GM19467 (cell line): ENCODE data around the gene IL2RA.
"Not testable (repeated sequence)": the region's sequence is repeated elsewhere in the genome, so short reads cannot be mapped to it uniquely, and the experiment has no call there.

Experiments
- ATAC-seq: cut with Tn5 transposase; IDR thresholded peaks from one replicate; pipeline ENCODE4 v1.9.1; 2021; ENCODE audit warnings: mild to moderate bottlenecking, moderate library complexity; ENCODE audit not compliant: unreplicated experiment

IL2RA gene

DNA sequence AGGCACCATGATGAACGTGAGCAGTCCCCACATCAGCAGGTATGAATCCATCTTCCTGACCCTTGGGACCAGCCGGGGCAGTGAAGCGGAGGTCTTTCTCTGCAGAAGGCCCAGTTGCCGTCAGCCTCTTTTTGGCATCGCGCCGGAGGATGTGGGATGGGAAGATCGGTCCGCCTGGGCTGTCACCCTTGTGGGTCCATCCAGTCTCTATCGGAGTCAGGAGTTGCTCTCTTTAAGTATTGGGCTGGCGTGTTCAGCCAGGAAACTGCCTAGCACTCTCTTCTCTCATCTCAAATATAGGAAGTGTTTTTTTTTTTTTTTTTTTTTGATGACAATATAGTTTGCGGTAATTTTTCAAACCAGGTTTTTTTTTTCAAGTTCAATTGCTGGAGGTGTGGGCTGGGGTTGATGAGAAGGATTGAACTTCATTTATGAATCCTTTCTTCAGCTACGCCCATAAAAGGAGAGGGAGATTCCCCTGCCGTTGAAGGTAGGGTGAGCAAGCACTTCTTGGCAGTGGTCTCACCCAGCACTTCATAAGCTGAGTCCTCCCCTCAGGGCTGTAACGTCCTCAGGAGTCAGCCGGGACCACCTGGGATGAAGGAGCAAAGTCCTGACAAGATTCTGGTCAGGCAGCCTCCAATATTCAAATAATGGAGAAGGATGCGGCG, at the start of gene IL2RA:
Gene IL2RA (minus strand): TSS at position 267 of the 671 bp plus-strand sequence. CDS start 216 bp downstream, at position 51.
- ATAC-seq = no peak

DNA sequence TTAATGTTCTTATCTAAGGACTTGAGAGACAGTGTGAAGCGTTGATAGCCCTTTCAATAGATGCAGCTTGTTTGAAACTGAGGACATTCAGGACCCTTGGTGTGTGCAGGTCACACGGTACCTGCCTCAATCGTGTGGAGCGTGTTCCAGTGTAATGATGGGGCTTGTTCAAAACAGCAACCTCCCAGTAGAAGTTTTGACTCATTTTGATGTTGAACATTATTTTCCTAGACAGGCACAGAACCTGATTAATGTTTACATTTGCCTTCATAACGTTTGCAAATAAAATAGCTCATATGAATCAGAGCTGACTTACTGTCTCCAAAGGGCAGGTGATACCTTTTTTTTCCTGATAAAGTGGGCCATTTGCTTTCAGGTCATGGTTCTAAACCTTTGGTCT, 48.0 kb upstream of the IL2RA start:
- no peak for ATAC-seq

GRCh38 chr10:6109444-6109775, 47.2 kb upstream of the IL2RA start:
- no peak for ATAC-seq

DNA sequence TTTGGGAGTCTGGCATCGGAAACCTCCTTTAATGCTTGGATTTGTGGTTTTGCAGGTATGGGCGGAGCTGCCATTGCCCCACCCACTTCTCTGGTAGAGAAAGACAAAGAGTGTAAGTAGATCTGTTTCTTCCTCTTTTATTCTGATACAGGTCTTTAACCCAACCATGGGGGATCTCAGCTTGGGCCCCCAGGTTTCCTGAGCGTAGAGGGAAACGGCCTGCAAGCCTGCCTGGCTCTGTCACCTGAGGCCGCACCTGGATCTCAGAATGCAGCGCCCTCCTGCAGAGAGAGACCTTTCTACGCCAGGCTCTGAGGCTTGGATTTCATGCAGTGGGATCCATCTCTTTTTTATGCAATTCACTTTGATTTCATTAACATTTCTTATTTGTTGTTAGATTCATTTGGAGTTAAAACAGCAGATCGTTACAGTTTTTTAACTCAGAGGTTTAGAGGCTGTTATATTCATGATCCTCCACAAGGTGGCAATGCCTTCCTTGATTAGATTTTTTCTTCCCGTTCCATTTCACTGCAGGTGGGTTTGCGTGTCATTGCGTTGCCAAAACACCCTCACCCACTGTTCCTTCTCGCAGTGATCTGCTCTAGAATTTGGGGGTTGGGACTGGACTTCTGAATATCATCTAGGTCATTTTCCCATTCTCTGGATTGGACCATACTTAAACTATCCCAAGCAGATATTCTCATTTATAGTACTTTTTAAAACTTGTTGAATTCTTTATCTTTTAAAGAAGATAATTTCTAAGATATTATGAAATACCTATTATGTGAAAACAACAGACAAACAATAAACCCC, 46.7 kb upstream of the IL2RA start:
- ATAC-seq = no peak

- no peak for ATAC-seq
These were observed 45.9 kb upstream of the IL2RA start for GRCh38 chr10:6108072-6108471.

GRCh38 chr10:6107616-6108015, 45.4 kb upstream of the IL2RA start:
- ATAC-seq = not testable (repeated sequence)

GRCh38 chr10:6103591-6103990, 41.4 kb upstream of the IL2RA start:
- ATAC-seq = no peak

DNA sequence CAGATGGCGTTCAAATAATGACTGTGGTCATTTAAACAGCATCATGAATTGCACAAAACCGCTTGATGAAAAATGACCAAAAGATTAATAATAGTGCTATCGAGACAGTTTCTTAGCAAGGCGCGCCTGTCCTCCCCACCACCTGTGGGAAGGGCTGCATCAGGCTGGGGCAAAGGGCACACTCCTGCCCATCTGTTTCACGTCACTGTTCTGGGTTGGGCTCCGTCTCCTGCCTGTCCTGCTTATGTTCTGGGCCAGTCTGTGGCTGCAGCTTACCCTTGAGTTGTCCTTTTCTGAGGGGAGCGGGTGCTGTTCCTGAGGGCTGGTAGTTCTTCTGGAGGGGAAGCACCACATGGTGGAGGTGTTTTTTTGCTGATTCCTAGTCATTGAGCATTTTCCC, 40.0 kb upstream of the IL2RA start:
- no peak for ATAC-seq

DNA sequence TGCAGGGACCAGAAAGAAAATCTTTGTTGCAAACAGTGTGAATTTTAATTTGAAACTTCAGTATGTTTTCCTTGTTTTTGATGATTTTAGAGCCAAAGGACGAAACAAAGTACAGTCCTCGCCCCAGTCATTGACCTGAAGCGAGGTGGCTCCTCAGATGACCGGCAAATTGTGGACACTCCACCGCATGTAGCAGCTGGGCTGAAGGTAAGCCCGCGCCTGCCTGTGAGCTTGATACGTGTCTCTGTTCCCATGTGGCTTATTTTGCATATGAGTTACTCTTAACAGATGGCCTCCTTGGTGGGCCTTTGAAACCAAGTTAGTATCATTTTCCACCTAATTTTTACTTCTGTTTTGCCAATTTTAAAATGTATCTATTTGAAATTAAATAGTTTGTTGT, 39.0 kb upstream of the IL2RA start:
- ATAC-seq = no peak

DNA sequence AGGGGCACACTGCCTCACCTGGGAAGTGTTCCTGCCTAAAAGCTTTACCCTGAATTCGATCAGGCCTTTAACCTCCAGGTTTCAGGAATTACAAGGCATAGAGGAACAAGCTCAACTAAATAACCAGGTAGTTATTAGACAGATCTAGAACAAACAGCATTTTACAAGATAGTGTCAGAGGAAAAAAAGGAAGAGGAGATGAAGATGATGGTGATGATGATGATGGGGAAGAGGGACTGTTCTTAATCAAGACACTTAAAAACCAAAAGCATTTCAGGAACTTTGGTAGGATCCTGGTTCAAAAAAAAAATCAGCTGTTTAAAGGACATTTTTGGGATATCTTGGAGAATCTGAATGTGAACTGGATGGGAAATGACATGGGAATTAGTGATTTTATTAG, 38.2 kb upstream of the IL2RA start:
- ATAC-seq = no peak

GRCh38 chr10:6098156-6098555, 36.0 kb upstream of the IL2RA start:
- ATAC-seq = no peak

- no peak for ATAC-seq
These were observed 34.9 kb upstream of the IL2RA start for GRCh38 chr10:6097063-6097462.

- no peak for ATAC-seq
These were observed 33.8 kb upstream of the IL2RA start for GRCh38 chr10:6095810-6096570.

- no peak for ATAC-seq
These were observed 30.6 kb upstream of the IL2RA start for GRCh38 chr10:6092731-6093130.

GRCh38 chr10:6091630-6092029, 29.5 kb upstream of the IL2RA start:
- ATAC-seq = no peak

GRCh38 chr10:6089334-6090219, 27.4 kb upstream of the IL2RA start:
- peak; percentile 1 for ATAC-seq

- ATAC-seq = peak; percentile 90
These were observed 26.7 kb upstream of the IL2RA start, which contains the start of gene RBM17 for GRCh38 chr10:6088721-6089333. RBM17 (plus strand) TSS chr10:6089034; CDS start chr10:6097066, 8,032 bp downstream.

DNA sequence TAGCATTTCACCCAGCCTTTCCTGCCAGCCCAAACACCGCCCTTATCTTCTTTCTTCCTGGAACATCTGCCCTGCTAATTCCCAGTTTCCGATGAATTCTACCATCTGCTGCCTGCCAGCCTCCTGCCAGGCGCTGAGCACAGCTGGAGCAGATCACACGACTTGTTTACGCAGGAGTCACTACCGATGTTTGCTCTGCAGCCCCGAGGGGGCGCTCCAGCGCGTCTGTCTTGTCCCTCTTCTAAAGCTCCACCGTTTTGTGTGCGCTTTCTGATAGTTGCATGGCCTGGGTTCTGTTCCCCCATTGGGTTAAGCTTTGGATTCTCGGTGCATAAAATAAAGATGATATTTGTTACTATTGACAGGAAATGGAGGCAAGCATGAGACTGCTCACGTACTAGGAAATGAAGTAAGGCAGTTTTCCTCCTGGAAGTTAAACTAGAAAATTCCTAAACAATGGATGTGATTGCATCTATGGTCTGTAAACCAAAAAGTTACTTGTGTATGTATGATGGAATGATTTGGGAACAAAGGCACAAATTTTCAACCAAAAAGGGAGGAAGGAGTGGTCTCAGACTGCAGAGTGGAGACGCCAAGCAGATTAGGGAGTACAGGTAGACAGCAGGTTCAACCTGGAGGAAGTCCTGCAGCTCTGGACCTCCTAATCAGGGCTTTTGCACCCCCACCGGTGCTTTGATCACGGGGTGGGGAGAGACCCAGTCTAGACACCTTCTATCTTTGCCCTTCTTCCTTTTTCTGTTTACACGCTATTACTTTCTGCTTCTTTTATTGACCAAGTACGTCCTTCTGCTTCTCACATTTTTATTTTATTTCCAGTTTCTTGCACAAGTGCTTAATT, 24.4 kb upstream of the IL2RA start:
- ATAC-seq = no peak
